Femur (tissue), 1 donor: ENCODE results near the gene POLD3.

Experiments used
- DNase-seq: peaks from one replicate; pipeline ENCODE4 v3.0.0-alpha.2; 2017

Gene POLD3, protein sequence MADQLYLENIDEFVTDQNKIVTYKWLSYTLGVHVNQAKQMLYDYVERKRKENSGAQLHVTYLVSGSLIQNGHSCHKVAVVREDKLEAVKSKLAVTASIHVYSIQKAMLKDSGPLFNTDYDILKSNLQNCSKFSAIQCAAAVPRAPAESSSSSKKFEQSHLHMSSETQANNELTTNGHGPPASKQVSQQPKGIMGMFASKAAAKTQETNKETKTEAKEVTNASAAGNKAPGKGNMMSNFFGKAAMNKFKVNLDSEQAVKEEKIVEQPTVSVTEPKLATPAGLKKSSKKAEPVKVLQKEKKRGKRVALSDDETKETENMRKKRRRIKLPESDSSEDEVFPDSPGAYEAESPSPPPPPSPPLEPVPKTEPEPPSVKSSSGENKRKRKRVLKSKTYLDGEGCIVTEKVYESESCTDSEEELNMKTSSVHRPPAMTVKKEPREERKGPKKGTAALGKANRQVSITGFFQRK

DNA sequence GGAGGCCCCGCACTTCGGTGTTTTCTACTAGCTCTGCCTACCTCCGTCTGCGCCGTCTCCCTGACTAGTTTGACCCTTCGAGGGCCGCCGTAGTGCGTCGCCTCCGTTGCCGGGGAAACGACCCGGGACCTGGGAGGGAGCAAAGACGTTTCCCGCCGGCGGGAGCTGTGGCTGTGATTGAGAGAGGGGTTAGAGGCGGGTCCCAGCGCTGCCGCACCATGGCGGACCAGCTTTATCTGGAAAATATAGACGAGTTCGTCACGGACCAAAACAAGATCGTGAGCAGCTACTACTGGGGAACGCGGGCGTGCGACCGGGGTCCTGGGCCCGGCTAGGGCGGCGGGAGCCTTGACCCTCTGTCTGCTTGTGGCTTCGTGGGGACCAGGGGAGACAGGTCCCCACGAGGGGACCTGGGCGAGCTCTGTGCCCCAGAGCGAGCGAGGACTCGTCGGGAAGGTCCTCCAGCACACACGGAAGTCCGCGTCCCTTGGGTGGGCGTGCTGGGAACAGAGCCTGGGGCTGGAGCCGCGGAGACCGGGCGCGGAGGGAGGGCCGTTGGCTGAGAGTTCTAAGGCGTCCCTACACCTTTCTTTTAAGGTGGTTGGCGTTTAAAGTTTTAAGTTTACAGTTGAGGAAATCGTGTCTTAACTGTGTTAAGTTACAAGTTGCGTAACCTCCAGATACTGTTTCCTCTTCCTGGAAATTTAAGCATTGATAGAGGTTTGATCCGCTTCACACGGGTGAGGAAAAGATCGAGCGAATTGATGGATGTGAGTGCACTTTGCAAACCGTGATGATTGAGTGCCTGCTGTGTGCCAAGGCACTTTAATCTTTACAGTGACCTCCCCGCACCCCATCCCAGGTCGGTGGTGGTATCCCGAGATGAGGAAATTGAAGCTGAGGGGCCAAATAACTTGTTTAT, at the start of gene POLD3:
POLD3 (plus strand) TSS at position 142 of the 922 bp plus-strand sequence; CDS start at position 219, 77 bp downstream.
- peak; percentile 97 for DNase-seq

DNA sequence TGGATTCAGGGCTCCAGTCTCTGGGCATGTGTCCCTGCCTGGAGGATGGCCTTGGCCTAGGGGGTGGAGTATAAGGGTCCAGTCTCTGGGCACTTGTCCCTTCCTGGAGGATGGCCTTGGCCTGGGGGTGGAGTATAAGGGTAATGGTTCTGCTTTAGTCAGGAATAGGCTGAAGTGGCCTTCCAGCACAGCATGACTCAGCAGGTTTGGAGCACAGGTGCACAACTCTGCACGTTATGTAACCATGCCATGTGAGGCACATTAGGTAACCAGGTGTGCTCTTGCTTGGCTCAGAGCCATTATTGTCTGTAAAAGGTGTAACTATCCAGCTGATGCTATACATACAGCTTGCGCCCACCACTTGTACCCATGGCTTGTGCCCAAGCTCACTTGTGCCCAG, 48.4 kb upstream of the POLD3 start:
- no peak for DNase-seq

DNA sequence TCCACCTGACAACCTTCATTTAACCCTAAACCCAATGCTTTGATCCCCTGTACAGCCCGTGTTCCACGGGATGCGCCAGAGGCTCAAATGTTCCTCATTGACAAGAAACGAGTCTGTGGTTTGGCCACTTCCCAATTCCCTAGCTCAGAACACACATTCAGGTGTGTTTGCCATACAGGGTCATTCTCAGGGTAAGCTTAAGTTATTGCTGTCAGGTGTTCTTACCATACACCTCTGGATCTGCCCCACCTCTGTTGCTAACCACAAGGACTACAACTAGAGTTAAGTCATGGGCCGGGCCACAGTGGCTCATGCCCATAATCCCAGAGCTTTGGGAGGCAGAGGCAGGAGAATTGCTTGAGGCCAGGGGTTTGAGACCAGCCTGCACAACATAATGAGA, 45.6 kb upstream of the POLD3 start:
- DNase-seq = no peak

DNA sequence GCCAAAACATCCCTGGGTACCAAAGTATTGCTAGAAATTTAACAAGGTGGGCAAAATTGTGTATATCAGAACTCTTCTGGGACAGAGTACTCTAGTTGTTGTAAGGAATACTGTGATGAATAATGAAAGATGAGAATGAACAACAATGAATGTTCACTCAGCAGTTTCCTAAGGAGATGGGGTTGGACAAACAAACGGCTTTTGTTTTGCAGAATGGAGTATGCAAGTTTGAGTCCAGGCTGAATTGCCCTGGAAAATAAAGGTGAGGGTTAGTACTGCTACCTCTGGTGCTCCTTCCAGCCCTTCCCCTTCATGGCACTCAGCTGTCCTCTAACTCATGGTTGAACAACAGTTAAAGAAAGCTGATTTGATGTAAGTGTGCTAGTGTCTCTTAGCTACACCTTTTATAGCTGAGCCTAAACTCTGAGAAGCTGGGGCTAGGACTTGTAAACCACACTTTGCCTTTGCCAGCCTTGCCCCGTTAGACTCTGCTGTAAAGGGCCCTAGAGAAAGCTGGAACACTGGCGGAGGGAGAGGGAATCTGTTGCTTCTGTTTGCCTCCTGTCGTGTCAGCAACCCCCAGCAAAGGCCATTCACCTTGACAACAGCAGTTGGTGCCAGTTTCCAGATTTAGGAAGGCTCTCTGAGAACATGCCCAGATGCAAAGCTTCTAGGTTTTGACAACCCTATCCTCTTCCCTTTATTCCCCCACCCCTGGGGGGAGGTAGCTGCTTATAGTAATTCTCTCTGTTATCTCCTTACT, 41.2 kb upstream of the POLD3 start:
- DNase-seq = no peak

- DNase-seq = no peak
Measured at GRCh38 chr11:74551754-74552145, 40.6 kb upstream of the POLD3 start.

GRCh38 chr11:74557526-74557925, 34.9 kb upstream of the POLD3 start:
- no peak for DNase-seq

- no peak for DNase-seq
Measured at GRCh38 chr11:74559110-74559933, 33.1 kb upstream of the POLD3 start.

- DNase-seq = no peak
Measured at GRCh38 chr11:74559934-74560309, 32.5 kb upstream of the POLD3 start.

DNA sequence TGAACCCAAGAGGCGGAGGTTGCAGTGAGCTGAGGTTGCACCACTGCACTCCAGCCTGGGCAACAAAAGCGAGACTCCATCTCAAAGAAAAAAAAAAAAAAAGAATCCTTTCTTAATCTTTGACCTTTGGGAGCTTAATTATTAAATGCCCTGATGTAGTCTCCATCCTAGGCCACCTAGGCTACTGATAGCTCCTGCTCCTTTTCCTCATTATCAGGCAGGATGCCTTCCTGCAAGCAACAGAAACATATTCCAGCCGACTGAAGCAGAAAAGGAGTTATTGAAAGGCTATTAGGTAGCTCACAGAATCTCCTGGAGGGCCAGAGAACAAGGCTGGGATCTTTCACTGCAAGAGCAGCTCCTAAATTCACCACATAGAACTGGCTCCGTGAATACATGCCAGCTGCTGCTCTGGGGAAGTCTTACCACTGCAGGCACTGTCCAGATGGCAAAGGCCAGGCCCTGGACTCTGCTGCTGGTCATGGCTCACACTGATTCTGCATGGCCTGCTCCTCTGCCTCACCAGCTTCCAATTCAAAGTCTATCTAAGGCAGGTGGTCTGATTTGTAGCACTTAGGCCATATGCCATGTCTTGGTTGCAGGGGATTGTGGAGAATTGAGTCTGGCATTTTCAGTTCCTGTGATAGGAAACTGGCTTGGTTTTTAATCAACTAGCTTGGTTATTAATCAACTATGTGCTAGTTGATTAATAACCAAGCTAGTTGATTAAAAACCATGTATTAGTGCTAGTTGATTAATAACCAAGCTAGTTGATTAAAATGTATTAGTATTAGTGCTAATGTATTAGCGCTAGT, 26.0 kb upstream of the POLD3 start:
- no peak for DNase-seq

- no peak for DNase-seq
Measured at GRCh38 chr11:74568028-74568427, 24.4 kb upstream of the POLD3 start.

- peak; percentile 29 for DNase-seq
Measured at GRCh38 chr11:74570266-74571061, 21.9 kb upstream of the POLD3 start.

DNA sequence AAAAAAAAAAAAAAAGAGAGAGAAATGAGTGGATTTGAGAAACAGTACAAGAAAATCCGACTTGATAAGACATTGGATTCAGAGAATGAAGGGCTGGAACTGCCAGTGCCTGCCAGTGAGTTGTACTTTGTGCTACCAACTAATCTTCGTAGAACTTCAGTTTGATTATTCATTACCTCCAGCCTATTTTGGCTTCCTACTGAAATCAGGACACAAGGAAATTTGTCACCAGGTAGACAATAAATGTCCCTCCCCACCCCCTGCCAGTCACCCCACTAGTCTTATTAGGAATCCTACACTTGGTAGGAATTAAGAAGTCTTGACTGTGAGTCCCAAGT, 21.4 kb upstream of the POLD3 start:
- DNase-seq = no peak

- no peak for DNase-seq
Measured at GRCh38 chr11:74572349-74572748, 20.0 kb upstream of the POLD3 start.

DNA sequence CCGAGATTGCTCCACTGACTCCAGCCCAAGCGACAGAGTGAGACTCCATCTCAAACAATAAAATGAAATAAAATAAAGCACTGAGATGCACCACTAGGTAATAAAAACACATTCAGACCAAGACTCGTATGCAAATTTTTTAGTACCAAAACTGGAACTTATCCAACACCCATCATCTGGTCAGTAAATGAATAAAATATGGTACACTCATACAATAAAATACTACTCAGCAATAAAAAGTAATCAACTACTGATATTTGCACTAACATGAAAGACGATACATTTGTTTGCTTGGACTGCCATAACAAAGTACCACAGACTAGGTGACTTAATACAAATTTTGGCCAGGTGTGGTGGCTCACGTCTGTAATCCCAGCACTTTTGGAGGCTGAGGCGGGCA, 17.8 kb upstream of the POLD3 start:
- DNase-seq = no peak

- no peak for DNase-seq
Measured at GRCh38 chr11:74575999-74576398, 16.4 kb upstream of the POLD3 start.

DNA sequence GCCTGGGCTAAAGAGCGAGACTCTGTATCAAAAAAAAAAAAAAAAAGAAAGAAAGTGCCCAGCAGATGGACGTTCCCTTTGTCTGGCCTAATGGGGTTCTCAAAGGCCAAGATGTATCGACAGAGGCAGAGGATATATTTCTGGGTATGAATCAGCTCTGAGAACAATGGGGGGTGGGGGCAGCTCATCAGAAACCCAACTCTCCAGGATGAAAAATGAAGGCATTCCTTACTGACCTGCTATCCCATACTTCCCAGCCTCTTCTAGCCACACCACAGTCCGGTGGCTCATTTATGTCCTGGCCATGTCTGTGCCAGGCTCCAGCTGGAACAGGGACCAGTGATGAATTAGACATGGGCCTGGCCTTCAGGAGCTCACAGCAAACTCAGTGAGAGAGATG, 15.2 kb upstream of the POLD3 start:
- DNase-seq = no peak

DNA sequence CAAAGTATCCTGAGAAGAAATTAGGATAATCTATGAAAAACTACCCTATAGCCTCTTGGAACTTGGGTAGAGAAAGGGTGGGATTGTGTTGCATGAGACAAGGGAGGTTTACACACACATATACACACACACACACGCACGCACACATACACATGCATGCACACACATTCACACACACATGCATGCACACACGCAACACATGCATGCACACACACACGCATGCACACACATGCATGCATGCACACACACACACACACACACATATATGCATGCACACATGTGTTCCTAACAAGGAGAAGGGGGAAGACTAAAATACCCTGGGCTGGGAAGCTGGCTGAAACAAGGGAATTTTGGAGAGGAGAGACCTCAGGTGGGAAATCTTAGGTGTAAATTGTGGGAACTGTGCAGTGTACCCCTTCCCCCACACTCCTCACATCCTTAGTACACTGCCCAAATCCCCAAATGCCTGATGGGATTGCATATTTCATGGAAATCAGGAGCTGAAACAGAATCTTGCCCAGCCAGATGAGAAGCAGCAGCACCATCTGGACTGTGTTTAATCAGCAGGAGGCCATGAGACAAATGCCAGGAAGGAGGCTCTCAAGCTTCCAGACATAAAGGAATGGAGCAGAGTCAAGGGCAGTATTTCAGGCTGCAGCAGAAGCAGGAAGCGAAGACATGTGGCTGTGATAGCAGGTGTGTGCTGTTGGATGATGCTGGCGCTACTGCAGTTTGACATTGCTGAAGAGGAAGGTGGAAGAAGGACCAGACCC, 14.6 kb upstream of the POLD3 start:
- no peak for DNase-seq

DNA sequence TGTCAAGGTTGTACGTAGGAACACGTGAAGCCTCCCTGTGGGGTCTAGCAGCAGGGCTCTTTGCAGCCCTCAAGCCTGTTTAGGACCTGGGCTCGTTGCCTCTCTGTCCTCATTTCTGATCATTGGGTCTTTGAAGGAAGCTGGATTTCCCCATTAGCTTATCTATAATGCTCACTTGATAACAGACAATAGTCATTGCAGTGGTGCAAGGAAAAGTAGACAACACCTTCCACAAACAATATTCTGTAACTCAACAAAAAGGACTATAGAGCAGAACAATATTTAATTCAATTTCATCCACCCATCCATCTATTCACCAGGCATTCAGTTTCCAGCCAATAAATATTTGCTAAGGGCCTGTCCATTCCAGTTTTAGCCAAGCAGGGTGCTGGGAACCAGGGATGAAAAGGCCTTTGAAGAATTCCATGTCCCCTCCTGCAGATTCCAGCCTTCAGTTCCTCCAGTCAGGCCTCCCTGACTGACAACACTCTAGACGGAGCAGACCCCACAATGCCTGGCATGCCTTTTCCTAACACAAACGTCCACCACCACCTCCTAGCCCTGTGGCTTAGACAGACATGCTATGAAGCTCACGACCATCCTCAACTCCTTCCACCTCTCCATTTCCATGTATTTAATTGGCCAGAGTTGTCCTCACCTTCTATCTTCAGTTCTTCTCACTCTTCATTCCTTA, 12.7 kb upstream of the POLD3 start:
- no peak for DNase-seq

- DNase-seq = no peak
Measured at GRCh38 chr11:74581954-74582547, 10.3 kb upstream of the POLD3 start.
